GM19193 (cell line): ENCODE results near the gene PFKM.

Source experiments
- POLR2A ChIP-seq: IDR thresholded peaks from 4 replicates; pipeline ENCODE4 v1.6.1; 2011; ENCODE audit not compliant: insufficient read depth, insufficient read length; ENCODE audit errors: extremely low read depth

Gene PFKM

GRCh38 chr12:48119078-48119833, at the start of gene PFKM:
TSS of gene PFKM (plus strand) at chr12:48119364. CDS start at chr12:48122775, 3,411 bp downstream.
- no peak for TF ChIP-seq POLR2A

- no peak for TF ChIP-seq POLR2A
These were observed 49.1 kb upstream of the PFKM start for GRCh38 chr12:48070033-48070432.

- TF ChIP-seq POLR2A = no peak
These were observed 48.4 kb upstream of the PFKM start for GRCh38 chr12:48070731-48071130.

GRCh38 chr12:48071808-48072207, 47.4 kb upstream of the PFKM start:
- no peak for TF ChIP-seq POLR2A

- TF ChIP-seq POLR2A = no peak
These were observed 46.9 kb upstream of the PFKM start for GRCh38 chr12:48072266-48072665.

- TF ChIP-seq POLR2A = no peak
These were observed 44.9 kb upstream of the PFKM start for GRCh38 chr12:48074266-48074665.

GRCh38 chr12:48075832-48076231, 43.3 kb upstream of the PFKM start:
- no peak for TF ChIP-seq POLR2A

- no peak for TF ChIP-seq POLR2A
These were observed 42.1 kb upstream of the PFKM start for GRCh38 chr12:48077111-48077510.

- no peak for TF ChIP-seq POLR2A
These were observed 40.3 kb upstream of the PFKM start for GRCh38 chr12:48078901-48079300.

- no peak for TF ChIP-seq POLR2A
These were observed 38.9 kb upstream of the PFKM start for GRCh38 chr12:48080285-48080684.

- TF ChIP-seq POLR2A = no peak
These were observed 38.3 kb upstream of the PFKM start for GRCh38 chr12:48080821-48081220.

GRCh38 chr12:48084066-48084465, 35.1 kb upstream of the PFKM start:
- no peak for TF ChIP-seq POLR2A

GRCh38 chr12:48084841-48085460, 34.2 kb upstream of the PFKM start:
- TF ChIP-seq POLR2A = no peak

- no peak for TF ChIP-seq POLR2A
These were observed 32.8 kb upstream of the PFKM start for GRCh38 chr12:48086327-48086726.

- TF ChIP-seq POLR2A = no peak
These were observed 26.6 kb upstream of the PFKM start for GRCh38 chr12:48092611-48093010.

GRCh38 chr12:48104531-48104930, 14.6 kb upstream of the PFKM start:
- TF ChIP-seq POLR2A = no peak
